ENCODE results near the gene RGS10. TPM values are rescaled to one million over a fixed set of nuclear protein-coding genes. Genes with fewer than 3 reads are reported as not detected.

Gene RGS10
- total and polyA plus RNA-seq, 9 of the 15 experiments (the other 6 are each of a cell fraction or from before 2014, with no cell fraction given): 31.9 to 123 (median 62.1) TPM

DNA sequence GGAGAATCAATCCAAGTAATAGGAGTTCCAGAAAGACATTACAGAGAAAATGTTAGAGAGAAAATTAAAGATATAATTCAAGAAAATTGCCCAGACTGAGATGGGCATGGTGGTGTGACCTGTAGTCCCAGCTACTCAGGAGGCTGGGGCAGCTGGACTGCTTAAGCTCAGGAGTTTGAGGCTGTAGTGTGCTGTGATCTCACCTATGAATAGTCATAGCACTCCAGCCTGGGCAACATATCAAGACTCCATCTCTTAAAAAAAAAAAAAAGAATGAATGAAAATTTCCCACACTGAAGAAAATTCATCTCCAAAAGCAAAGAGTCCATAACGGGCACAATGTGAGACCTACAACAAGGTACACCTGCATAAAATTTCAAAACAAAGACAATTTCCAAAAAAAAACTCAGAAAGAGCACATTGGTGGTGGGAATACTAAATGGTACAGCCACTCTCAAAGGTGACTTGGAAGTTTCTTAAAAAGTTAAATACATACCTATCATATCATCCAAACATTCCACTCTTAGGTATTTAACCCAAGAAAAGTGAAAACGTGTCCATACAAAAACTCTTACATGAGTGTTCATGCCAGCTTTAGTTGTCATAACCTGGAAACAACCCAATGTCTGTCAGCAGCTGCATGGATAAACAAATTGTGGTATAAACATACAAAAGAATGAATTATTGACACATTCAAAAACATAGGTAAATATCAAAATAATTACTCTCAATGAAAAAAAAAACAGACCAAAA, 6.9 kb upstream of the RGS10 start:
- POLR2A ChIA-PET: interaction anchor here (0.7 kb wide), 1 partner anchor 140 kb away, joined by 3 read pairs; no protein-coding TSS in a partner anchor
- peaks cover 0 to 4% of the 10 kb centered on the region in 2 experiments; a peak in 2 of 5 replicates for H3K4me1 ChIP-seq (replicated peaks in 1 of 2; ENCODE audit: control insufficient read depth in 2 of 2, insufficient read depth in 2 of 2, low read length in 2 of 2)
- no peak for FAIRE-seq
- TF ChIP-seq POLR2H (tag; IDR thresholded peaks at IDR 0.05; ENCODE audit: low read depth) (no peak), POLR2AphosphoS5 (IDR thresholded peaks at IDR 0.05; ENCODE audit: control insufficient read depth, insufficient read depth, low read depth, low read length) (no peak)
- BruUV-seq (replicated peaks): no TSS peak
- H3K9ac ChIP-seq (ENCODE audit: insufficient read depth in 1 of 2, low read depth in 2 of 2, low read length in 2 of 2): no peak overlapping the region
- in situ Hi-C loops (cut with MboI): no loop called here
- no peaks in the 10 kb centered on the region for H3K27me3 ChIP-seq (ENCODE audit: control insufficient read depth in 2 of 2, insufficient read depth in 2 of 2, low read length in 2 of 2)
- ATAC-seq: no peak
- 12% methylated on average over 2 of the region's 2 CpGs for WGBS (ENCODE audit: insufficient coverage, low coverage, missing lambda C conversion rate)
- H2AFZ ChIP-seq (ENCODE audit: low read depth, low read length): no peak overlapping the region
- no peak overlapping the region for H3K4me2 ChIP-seq (ENCODE audit: insufficient read depth, low read length)
- H3K36me3 ChIP-seq (ENCODE audit: control insufficient read depth, insufficient read depth, low read length): no peaks in the 10 kb centered on the region
- CTCF ChIA-PET (ENCODE audit: low intra/inter-chr PET ratio): no interaction called here
- intact Hi-C loops (cut with micrococcal nuclease): loop anchor here (10.0 kb wide), 2 partner anchors 105 kb away; partner anchors contain the start of gene BAG3
- no peaks in the 10 kb centered on the region for H3K79me2 ChIP-seq (ENCODE audit: control insufficient read depth, insufficient read depth, low read length)
- H3K4me3 ChIP-seq: no peak overlapping the region
- H4K20me1 ChIP-seq (replicated peaks; ENCODE audit: control insufficient read depth, insufficient read depth, low read length): no peaks in the 10 kb centered on the region
- H3K9me1 ChIP-seq (ENCODE audit: control insufficient read depth, insufficient read depth, low read length): no peaks in the 10 kb centered on the region
- DNase-seq (ENCODE audit: extremely low read depth in 1 of 4, low spot score in 3 of 4): no peak
- H3K27ac ChIP-seq (ENCODE audit: extremely low read depth, low read depth, low read length): no peak overlapping the region
- no peaks in the 10 kb centered on the region for H3K9me3 ChIP-seq (replicated peaks; ENCODE audit: control insufficient read depth, insufficient read depth, low read depth, low read length)

DNA sequence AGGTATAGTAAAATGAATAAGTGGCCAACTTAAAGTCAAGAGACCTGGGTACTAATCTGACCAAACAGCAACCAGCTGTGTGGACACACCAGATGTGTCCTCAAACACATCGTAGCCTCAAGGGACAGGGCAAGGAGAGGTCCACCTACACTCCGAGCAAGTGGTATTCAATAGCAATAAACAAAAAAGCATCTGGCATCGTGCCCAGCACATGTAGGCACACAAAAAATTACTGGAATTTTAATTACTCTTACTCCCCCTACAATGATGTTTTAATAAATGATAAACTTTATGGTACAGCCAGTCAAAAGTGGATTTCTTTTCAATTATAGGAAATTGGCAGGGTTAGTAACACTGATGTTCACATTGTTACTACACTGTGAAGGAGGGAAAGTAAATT, 3.5 kb upstream of the RGS10 start:
- POLR2A ChIA-PET: no interaction called here
- no peak for ATAC-seq
- no peaks in the 10 kb centered on the region for H4K20me1 ChIP-seq (replicated peaks; ENCODE audit: control insufficient read depth, insufficient read depth, low read length)
- no peak overlapping the region for H3K4me3 ChIP-seq
- H3K9me3 ChIP-seq (replicated peaks; ENCODE audit: control insufficient read depth, insufficient read depth, low read depth, low read length): no peaks in the 10 kb centered on the region
- WGBS (ENCODE audit: insufficient coverage, low coverage, missing lambda C conversion rate): 37% methylated on average over 3 of the region's 3 CpGs
- no peaks in the 10 kb centered on the region for H3K27me3 ChIP-seq (ENCODE audit: control insufficient read depth in 2 of 2, insufficient read depth in 2 of 2, low read length in 2 of 2)
- H3K79me2 ChIP-seq (ENCODE audit: control insufficient read depth, insufficient read depth, low read length): peaks cover 16% of the 10 kb centered on the region
- no peak for DNase-seq (ENCODE audit: extremely low read depth in 1 of 4, low spot score in 3 of 4)
- in situ Hi-C loops (cut with MboI) (no loop called here), intact Hi-C loops (cut with micrococcal nuclease) (loop anchor here (10.0 kb wide), 2 partner anchors 101 to 109 kb away; partner anchors contain the start of gene BAG3)
- H2AFZ ChIP-seq (ENCODE audit: low read depth, low read length): peak overlapping the region; percentile 26
- CTCF ChIA-PET (ENCODE audit: low intra/inter-chr PET ratio): no interaction called here
- no peak overlapping the region for H3K9ac ChIP-seq (ENCODE audit: insufficient read depth in 1 of 2, low read depth in 2 of 2, low read length in 2 of 2)
- TF ChIP-seq NFIC (IDR thresholded peaks at IDR 0.05) (peak; percentile 58), SREBF2 (CRISPR knock-in tag; IDR thresholded peaks at IDR 0.05) (no peak)
- H3K9me1 ChIP-seq (ENCODE audit: control insufficient read depth, insufficient read depth, low read length): no peaks in the 10 kb centered on the region
- H3K36me3 ChIP-seq (ENCODE audit: control insufficient read depth, insufficient read depth, low read length): no peaks in the 10 kb centered on the region
- no peak for FAIRE-seq
- H3K27ac ChIP-seq (ENCODE audit: extremely low read depth, low read depth, low read length): no peak overlapping the region
- H3K4me2 ChIP-seq (ENCODE audit: insufficient read depth, low read length): no peak overlapping the region
- BruUV-seq (replicated peaks): no TSS peak
- peaks cover 0 to 33% of the 10 kb centered on the region in 2 experiments; a peak in 4 of 5 replicates for H3K4me1 ChIP-seq (replicated peaks in 1 of 2; ENCODE audit: control insufficient read depth in 2 of 2, insufficient read depth in 2 of 2, low read length in 2 of 2)
